HG03521 (cell line): Measurements from ENCODE around the gene TGFBI.

Experiments
- ATAC-seq: cut with Tn5 transposase; IDR thresholded peaks from one replicate; pipeline ENCODE4 v1.9.1; 2021; ENCODE audit warnings: mild to moderate bottlenecking, moderate library complexity; ENCODE audit not compliant: unreplicated experiment

Gene TGFBI

GRCh38 chr5:136028782-136029742, at the start of gene TGFBI:
Gene TGFBI, plus strand, starts transcription at chr5:136028988. Its CDS starts 68 bp downstream, at chr5:136029056.
- ATAC-seq, result no peak

GRCh38 chr5:135978993-135979392, 49.8 kb upstream of the TGFBI start:
- ATAC-seq, result no peak

- no peak for ATAC-seq
Observed at GRCh38 chr5:135979510-135979909, 49.3 kb upstream of the TGFBI start.

GRCh38 chr5:135980620-135981019, 48.2 kb upstream of the TGFBI start:
- ATAC-seq, result no peak

- no peak for ATAC-seq
Observed at GRCh38 chr5:135985951-135986350, 42.8 kb upstream of the TGFBI start.

GRCh38 chr5:135986401-135986800, 42.4 kb upstream of the TGFBI start:
- no peak for ATAC-seq

- ATAC-seq, result no peak
Observed at GRCh38 chr5:135986891-135987401, 41.8 kb upstream of the TGFBI start.

- ATAC-seq, result no peak
Observed at GRCh38 chr5:135988546-135988945, 40.2 kb upstream of the TGFBI start.

- ATAC-seq, result no peak
Observed at GRCh38 chr5:135989686-135990085, 39.1 kb upstream of the TGFBI start.

GRCh38 chr5:135990528-135991255, 38.1 kb upstream of the TGFBI start:
- no peak for ATAC-seq

- ATAC-seq, result no peak
Observed at GRCh38 chr5:135991429-135991828, 37.4 kb upstream of the TGFBI start.

- ATAC-seq, result no peak
Observed at GRCh38 chr5:135993335-135993879, 35.4 kb upstream of the TGFBI start.

GRCh38 chr5:135993880-135994636, 34.7 kb upstream of the TGFBI start:
- no peak for ATAC-seq

GRCh38 chr5:135995976-135996375, 32.8 kb upstream of the TGFBI start:
- no peak for ATAC-seq

GRCh38 chr5:135996611-135997010, 32.2 kb upstream of the TGFBI start:
- no peak for ATAC-seq

GRCh38 chr5:135997673-135998335, 31.0 kb upstream of the TGFBI start:
- ATAC-seq, result no peak

GRCh38 chr5:135998889-135999288, 29.9 kb upstream of the TGFBI start:
- ATAC-seq, result no peak

GRCh38 chr5:135999406-136000139, 29.2 kb upstream of the TGFBI start:
- no peak for ATAC-seq

- ATAC-seq, result no peak
Observed at GRCh38 chr5:136000147-136000546, 28.6 kb upstream of the TGFBI start.
